Rectal smooth muscle tissue (tissue), 1 donor: ENCODE measurements around the gene FUT8.

ENCODE experiments used
- H3K27ac ChIP-seq: one replicate; pipeline ENCODE4 v1.7.0; 2013; ENCODE audit warnings: low read depth, low read length, inconsistent platforms
- H3K27me3 ChIP-seq: one replicate; pipeline ENCODE4 v1.7.0; 2013; ENCODE audit warnings: low read length; ENCODE audit not compliant: control insufficient read depth, insufficient read depth
- H3K36me3 ChIP-seq: one replicate; pipeline ENCODE4 v1.7.0; 2013; ENCODE audit warnings: low read length; ENCODE audit not compliant: control insufficient read depth, insufficient read depth
- H3K4me1 ChIP-seq: one replicate; pipeline ENCODE4 v1.7.0; 2013; ENCODE audit warnings: low read length; ENCODE audit not compliant: control insufficient read depth, insufficient read depth
- H3K4me3 ChIP-seq: one replicate; pipeline ENCODE4 v1.7.0; 2013; ENCODE audit warnings: low read length
- H3K9ac ChIP-seq: one replicate; pipeline ENCODE4 v1.7.0; 2013; ENCODE audit warnings: low read length

FUT8 gene

GRCh38 chr14:65487783-65488494, 75.4 kb downstream of the FUT8 start:
- H3K27me3 ChIP-seq: no peaks in the 10 kb centered on the region
- no peak overlapping the region for H3K27ac ChIP-seq
- no peaks in the 10 kb centered on the region for H3K36me3 ChIP-seq
- H3K9ac ChIP-seq: no peak overlapping the region
- no peaks in the 10 kb centered on the region for H3K4me1 ChIP-seq
- H3K4me3 ChIP-seq: no peak overlapping the region

GRCh38 chr14:65491274-65491673, 78.7 kb downstream of the FUT8 start:
- Histone ChIP-seq H3K27me3 (no peaks in the 10 kb centered on the region), H3K4me1 (no peaks in the 10 kb centered on the region), H3K27ac (no peak overlapping the region), H3K36me3 (no peaks in the 10 kb centered on the region), H3K4me3 (no peak overlapping the region), H3K9ac (no peak overlapping the region)

DNA sequence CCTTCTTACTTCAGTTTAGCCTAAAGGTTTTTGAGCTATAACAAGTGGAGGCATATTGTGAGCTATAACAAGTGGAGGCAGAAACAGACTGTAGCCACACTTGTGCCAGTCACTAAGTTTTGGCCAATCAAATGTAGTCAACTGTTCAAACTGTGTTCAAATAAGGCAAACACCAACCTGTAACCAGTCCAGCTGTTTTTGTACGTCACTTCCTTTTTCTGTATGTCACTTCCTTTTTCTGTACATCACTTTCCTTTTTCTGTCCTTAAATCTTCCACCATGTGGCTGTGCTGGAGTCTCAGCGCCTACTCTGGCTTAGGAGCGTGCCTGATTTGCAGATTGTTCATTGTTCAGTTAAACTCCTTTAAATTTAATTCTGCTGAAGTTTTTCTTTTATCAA, 79.7 kb downstream of the FUT8 start:
- H3K27me3 ChIP-seq: no peaks in the 10 kb centered on the region
- no peaks in the 10 kb centered on the region for H3K36me3 ChIP-seq
- no peak overlapping the region for H3K9ac ChIP-seq
- no peaks in the 10 kb centered on the region for H3K4me1 ChIP-seq
- H3K4me3 ChIP-seq: no peak overlapping the region
- H3K27ac ChIP-seq: no peak overlapping the region

GRCh38 chr14:65495196-65495595, 82.7 kb downstream of the FUT8 start:
- no peaks in the 10 kb centered on the region for H3K4me1 ChIP-seq
- no peaks in the 10 kb centered on the region for H3K27me3 ChIP-seq
- no peaks in the 10 kb centered on the region for H3K36me3 ChIP-seq
- H3K4me3 ChIP-seq: no peak overlapping the region
- H3K27ac ChIP-seq: no peak overlapping the region
- no peak overlapping the region for H3K9ac ChIP-seq

DNA sequence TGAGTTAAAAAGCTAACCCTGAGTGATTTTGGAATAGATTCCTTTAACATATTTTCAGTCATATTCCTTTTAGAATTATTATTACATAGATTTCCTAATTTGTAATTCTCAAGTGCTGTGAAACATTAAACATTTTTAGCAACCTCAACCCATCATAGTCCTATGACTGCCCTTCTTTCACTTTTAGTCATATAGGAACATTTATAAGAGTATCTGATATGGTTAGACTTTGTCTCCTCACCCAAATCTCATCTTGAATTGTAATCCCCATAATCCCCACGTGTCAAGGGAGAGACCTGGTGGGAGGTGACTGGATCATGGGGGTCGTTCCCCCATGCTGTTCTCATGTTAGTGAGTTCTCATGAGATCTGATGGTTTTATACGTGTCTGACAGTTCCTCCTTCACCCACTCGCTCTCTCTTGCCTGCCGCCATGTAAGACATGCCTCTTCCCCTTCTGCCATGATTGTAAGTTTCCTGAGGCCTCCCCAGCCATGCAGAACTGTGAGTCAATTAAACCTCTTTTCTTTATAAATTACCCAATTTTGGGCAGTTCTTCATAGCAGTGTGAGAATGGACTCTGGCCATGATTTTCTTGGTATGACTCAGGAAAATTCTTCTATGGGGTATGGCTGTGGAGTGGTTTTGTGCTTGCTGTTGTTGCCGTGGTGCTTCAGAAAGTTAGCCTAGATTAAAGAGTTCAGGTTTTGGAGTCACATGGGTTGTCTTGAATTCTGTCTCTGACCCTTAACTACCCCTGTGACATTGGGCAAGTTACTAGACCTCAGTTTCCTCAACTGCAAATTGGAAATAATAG, 83.9 kb downstream of the FUT8 start:
- Histone ChIP-seq H3K36me3 (no peaks in the 10 kb centered on the region), H3K27me3 (no peaks in the 10 kb centered on the region), H3K4me1 (no peaks in the 10 kb centered on the region), H3K9ac (no peak overlapping the region), H3K4me3 (no peak overlapping the region), H3K27ac (no peak overlapping the region)

DNA sequence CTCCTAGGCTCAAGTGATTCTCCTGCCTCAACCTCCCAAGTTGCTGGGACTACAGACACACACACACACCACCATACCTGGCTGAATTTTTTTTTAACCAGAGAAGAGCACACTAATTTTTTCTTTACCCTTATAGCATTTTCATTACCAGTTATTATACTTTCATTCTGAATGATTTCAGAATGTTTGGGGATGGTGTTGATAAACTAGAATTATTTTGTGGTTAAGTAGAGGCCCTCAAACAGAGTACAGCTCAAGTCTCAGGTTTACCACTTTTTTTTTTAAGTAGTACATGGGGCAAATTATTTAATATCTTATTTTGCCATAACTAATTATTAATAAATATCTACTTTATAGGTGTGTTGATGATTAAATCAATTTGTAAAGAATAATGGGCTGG, 86.6 kb downstream of the FUT8 start:
- Histone ChIP-seq H3K27ac (no peak overlapping the region), H3K4me1 (no peaks in the 10 kb centered on the region), H3K4me3 (no peak overlapping the region), H3K9ac (no peak overlapping the region), H3K36me3 (no peaks in the 10 kb centered on the region), H3K27me3 (no peaks in the 10 kb centered on the region)

DNA sequence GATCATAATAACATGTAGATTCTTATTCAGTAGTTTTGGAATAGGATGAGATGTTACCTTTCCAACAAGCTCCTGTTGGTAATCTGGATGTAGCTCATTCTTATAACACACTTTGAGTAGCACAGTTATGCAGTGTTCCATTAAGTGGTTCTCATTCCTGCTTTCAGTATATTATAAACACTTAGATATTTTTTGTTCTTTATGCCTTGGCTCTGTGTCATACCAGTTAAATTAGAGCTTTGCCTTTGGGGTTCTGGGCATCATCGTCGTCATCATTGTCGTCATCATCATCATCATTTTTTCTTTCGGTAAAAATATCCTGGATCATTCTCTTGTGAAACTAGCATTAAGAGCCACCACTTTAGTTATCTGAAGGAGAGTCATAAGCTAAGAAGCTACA, 87.5 kb downstream of the FUT8 start:
- Histone ChIP-seq H3K27ac (no peak overlapping the region), H3K4me1 (no peaks in the 10 kb centered on the region), H3K4me3 (no peak overlapping the region), H3K9ac (no peak overlapping the region), H3K27me3 (no peaks in the 10 kb centered on the region), H3K36me3 (no peaks in the 10 kb centered on the region)

GRCh38 chr14:65501328-65501727, 88.8 kb downstream of the FUT8 start:
- Histone ChIP-seq H3K4me1 (no peaks in the 10 kb centered on the region), H3K9ac (no peak overlapping the region), H3K36me3 (no peaks in the 10 kb centered on the region), H3K4me3 (no peak overlapping the region), H3K27me3 (no peaks in the 10 kb centered on the region), H3K27ac (no peak overlapping the region)

DNA sequence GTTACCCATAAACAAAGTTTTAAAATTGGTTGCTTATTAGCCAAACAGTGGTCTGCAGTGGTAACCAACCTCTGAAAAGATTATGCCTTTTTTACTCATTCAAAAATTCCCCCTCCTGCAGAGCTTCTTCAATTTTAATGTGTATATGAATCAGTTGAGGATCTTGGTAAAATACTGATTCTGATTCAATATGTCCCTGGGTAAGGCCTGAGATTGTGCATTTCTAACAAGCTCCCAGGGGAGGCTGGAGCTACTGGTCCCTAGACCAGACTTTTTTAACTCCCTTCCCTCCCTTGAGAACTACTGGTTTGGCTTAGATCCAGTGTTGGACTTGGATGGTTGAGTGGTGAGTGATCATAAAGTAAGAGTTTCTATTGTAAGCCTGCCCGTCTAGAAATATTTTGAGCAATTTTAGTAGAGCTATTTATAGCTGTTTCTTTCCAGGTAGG, 90.2 kb downstream of the FUT8 start:
- Histone ChIP-seq H3K9ac (no peak overlapping the region), H3K4me3 (no peak overlapping the region), H3K4me1 (no peaks in the 10 kb centered on the region), H3K36me3 (no peaks in the 10 kb centered on the region), H3K27me3 (no peaks in the 10 kb centered on the region), H3K27ac (no peak overlapping the region)

DNA sequence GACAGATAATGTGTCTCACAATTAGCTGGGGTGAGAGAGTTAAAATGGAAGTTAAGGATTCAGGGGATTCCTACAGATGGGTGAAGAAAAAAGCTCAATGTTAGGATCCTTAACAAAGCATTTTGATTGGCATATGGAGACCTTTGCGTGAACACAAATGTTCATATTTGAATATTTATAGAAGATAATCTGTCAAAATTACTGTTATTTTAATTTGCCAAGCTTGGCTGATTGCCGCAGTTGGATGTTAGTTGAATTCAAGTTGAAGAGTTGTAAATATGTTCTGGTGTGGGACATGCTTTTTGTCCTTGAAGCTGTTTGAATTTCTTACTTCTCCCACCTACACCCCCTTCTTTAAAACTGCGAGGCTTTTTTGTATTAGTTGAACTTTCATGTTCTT, 91.2 kb downstream of the FUT8 start:
- Histone ChIP-seq H3K36me3 (no peaks in the 10 kb centered on the region), H3K27ac (no peak overlapping the region), H3K27me3 (no peaks in the 10 kb centered on the region), H3K4me3 (no peak overlapping the region), H3K4me1 (no peaks in the 10 kb centered on the region), H3K9ac (no peak overlapping the region)

GRCh38 chr14:65506801-65507200, 94.3 kb downstream of the FUT8 start:
- Histone ChIP-seq H3K9ac (no peak overlapping the region), H3K27ac (no peak overlapping the region), H3K27me3 (no peaks in the 10 kb centered on the region), H3K4me1 (no peaks in the 10 kb centered on the region), H3K36me3 (no peaks in the 10 kb centered on the region), H3K4me3 (no peak overlapping the region)

GRCh38 chr14:65509842-65510241, 97.3 kb downstream of the FUT8 start:
- Histone ChIP-seq H3K27me3 (no peaks in the 10 kb centered on the region), H3K36me3 (no peaks in the 10 kb centered on the region), H3K27ac (no peak overlapping the region), H3K9ac (no peak overlapping the region), H3K4me1 (no peaks in the 10 kb centered on the region), H3K4me3 (no peak overlapping the region)

DNA sequence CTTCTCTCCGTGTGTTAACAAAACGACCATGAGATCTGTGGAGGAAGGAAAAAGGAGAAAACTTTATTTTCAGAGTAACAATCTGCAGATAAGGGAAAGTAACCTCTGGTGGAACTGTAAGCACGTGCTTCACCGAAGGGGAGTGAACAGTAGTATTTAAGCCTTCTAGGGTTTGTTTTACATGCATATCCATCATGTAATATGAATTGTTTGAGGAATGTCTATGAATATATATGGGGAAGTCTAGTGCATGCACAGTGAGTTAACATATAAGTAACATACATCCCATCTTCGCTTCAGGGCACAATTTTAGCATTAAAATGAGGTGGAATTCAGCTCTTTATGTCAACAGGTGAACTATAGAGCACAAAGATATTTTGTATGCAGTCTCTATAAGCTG, 101.1 kb downstream of the FUT8 start:
- H3K9ac ChIP-seq: no peak overlapping the region
- H3K27ac ChIP-seq: no peak overlapping the region
- H3K4me3 ChIP-seq: no peak overlapping the region
- no peaks in the 10 kb centered on the region for H3K27me3 ChIP-seq
- no peaks in the 10 kb centered on the region for H3K36me3 ChIP-seq
- no peaks in the 10 kb centered on the region for H3K4me1 ChIP-seq
